HG03175 (cell line): ENCODE results near the gene PTPN22.

ENCODE experiments used
- ATAC-seq: cut with Tn5 transposase; IDR thresholded peaks from one replicate; pipeline ENCODE4 v1.9.1; 2021; ENCODE audit warnings: mild to moderate bottlenecking, moderate library complexity; ENCODE audit not compliant: unreplicated experiment

The PTPN22 gene

GRCh38 chr1:113871597-113872113 lies at the start of gene PTPN22:
TSS of gene PTPN22 (minus strand) at chr1:113871712.
- peak; percentile 93 for ATAC-seq

GRCh38 chr1:113918243-113918642 lies 46.7 kb upstream of the PTPN22 start:
- no peak for ATAC-seq

- no peak for ATAC-seq
Measured at GRCh38 chr1:113917400-113918082, 46.0 kb upstream of the PTPN22 start.

GRCh38 chr1:113916974-113917373 lies 45.5 kb upstream of the PTPN22 start:
- ATAC-seq, result no peak

- no peak for ATAC-seq
Measured at GRCh38 chr1:113913887-113914664, 42.6 kb upstream of the PTPN22 start.

GRCh38 chr1:113913312-113913668 lies 41.8 kb upstream of the PTPN22 start:
- ATAC-seq, result no peak

GRCh38 chr1:113912594-113913311 lies 41.2 kb upstream of the PTPN22 start:
- ATAC-seq, result no peak

- ATAC-seq, result no peak
Measured at GRCh38 chr1:113905435-113905861, 33.9 kb upstream of the PTPN22 start.

- ATAC-seq, result peak; percentile 90
Measured at GRCh38 chr1:113904674-113905434, 33.3 kb upstream of the PTPN22 start, which contains the start of the genes AP4B1 and DCLRE1B. TSS of gene AP4B1 (minus strand) at chr1:113904799. CDS start at chr1:113904717, 82 bp downstream. TSS of gene DCLRE1B (plus strand) at chr1:113905326. CDS start at chr1:113905587, 261 bp downstream.

- peak; percentile 28 for ATAC-seq
Measured at GRCh38 chr1:113904293-113904673, 32.8 kb upstream of the PTPN22 start.

GRCh38 chr1:113903501-113904292 lies 32.2 kb upstream of the PTPN22 start:
- no peak for ATAC-seq

GRCh38 chr1:113901191-113901590 lies 29.7 kb upstream of the PTPN22 start:
- no peak for ATAC-seq

GRCh38 chr1:113899111-113899510 lies 27.6 kb upstream of the PTPN22 start:
- ATAC-seq, result no peak

GRCh38 chr1:113898241-113898814 lies 26.8 kb upstream of the PTPN22 start:
- ATAC-seq, result no peak

GRCh38 chr1:113895961-113896360 lies 24.4 kb upstream of the PTPN22 start:
- no peak for ATAC-seq

- no peak for ATAC-seq
Measured at GRCh38 chr1:113895098-113895497, 23.6 kb upstream of the PTPN22 start.

- no peak for ATAC-seq
Measured at GRCh38 chr1:113893267-113893666, 21.8 kb upstream of the PTPN22 start.

- ATAC-seq, result no peak
Measured at GRCh38 chr1:113891631-113892220, 20.2 kb upstream of the PTPN22 start.

- ATAC-seq, result no peak
Measured at GRCh38 chr1:113890816-113891215, 19.3 kb upstream of the PTPN22 start.
